Measurements from ENCODE around the gene ARHGAP27.

Gene ARHGAP27

GRCh38 chr17:45446872-45447625, 14.4 kb upstream of the ARHGAP27 start:
- peak; percentile 75 for DNase-seq

DNA sequence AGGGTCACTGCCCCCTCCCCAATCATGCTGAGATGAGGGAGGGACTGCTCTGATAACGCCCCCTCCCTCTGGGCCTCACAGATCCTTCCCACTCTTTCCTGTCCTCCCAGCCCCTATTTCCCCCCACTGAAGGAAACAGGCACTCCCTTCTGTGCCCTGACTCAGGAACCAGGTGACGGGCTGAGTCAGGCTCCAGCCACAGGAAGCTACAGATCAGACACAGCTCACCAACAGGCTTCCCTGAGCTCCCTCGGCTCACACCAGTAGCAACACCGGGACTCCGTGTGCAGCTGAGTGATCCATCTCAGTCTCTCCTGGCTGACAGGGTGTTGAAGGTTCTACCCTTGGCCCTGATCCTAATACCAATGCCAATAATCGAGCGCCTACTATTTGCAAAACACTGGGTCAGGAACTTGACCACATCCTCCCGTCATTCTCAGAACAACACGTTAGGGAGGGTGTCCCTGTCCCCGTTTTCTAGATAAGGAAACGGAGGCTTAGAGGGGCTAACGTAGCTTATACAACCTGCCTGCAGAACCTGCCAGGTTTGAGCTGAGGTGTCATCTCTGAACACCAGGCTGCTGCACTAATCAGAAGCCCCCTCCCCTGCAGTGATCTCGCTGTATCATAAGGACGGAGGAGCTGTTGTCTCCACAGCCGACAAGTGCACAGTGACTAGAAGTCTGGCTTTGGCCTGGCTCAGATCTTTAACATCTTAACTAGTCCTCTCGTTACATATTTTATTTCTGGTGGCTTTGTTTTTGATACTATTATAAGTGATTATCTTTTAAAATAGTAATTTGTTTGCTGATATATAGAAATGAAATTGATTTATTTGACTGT, 13.5 kb upstream of the ARHGAP27 start:
- peak; percentile 90 for DNase-seq

DNA sequence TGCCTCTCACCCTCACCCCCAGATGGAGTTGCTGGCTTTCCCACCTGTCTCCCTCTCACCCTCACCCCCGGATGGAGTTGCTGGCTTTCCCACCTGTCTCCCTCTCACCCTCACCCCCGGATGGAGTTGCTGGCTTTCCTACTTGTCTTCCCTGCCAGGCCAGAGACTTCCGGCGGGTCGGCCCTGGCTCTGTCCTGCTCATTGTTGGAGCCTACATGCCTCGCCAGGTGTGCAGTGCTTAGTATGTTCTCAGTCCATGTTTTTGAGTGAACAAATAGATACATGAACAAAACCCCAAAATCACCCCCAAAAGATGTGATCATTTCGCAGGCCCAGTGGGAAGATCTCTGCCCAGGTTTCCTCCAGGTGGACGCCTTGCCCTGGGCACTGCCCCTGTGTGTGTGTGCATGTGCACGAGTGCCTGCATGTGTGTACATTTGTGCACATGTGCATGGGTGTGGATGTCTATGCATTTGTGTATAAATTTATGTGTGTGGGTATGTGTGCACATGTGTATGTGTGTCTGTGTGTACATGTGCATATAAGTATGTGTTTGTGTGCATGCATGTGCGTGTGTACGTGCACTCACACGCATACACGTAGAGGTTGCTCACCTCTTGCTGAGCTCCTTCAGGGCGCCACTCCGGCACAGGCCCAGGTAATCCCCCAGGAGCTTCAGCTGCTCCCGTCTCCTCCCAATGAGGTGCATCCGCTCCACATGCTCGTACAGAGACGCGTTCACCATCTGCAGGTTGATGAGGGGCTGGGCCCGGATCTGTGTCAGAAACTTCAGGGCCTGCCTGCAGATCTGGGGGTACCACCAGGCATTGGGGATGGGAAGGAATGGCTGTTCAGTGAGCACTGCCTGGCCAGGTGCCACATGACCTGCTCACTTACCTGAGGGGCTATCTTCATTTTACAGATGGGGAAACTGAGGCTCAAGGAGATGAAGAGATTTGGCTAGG, 12.5 kb upstream of the ARHGAP27 start:
- peak; percentile 32 for DNase-seq

- peak; percentile 43 for DNase-seq
Observed at GRCh38 chr17:45444301-45444700, 11.6 kb upstream of the ARHGAP27 start.

DNA sequence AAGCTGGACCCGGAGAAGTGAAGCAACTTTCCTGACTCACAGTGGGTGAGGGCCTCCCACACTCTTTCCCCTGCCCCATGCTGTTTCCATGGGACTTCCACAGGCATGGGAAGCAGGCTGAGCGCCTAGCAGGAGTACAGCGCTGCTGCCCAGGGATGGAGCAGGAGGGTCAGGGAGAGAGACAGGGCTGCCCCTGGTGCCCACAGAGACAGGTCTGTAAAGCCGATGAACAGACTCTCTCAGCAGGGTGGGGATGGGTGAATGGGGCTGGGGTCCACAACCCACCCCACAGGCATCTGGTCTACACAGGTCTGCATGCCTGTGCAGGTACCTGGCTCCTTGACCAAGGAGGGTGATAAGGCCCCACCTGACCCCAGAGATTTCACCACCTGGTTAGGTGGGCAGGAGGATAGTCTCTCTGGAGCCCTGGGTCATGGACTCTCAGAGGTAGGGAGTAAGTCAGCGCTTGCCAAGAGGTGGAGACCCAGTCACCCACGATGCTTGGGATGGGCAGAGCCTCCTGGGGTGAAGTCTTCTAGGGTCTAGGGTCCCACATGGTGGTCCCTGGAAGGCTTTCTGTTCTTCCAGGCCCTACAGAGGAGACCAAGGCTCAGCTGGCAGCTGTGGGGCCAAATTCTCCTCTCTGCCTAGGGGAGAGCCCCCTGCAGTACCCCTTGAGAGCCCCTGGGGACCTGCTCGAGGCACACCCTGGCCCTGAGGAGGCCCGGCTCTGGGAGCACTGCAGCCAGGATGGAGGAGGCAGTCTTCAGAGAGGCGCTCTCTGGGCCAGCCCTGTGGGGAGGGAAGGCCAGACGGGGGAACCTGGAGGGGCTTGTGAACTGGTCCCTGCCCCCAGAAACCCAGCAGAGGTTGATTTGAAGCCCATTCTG, 10.9 kb upstream of the ARHGAP27 start:
- DNase-seq, result peak; percentile 40

DNA sequence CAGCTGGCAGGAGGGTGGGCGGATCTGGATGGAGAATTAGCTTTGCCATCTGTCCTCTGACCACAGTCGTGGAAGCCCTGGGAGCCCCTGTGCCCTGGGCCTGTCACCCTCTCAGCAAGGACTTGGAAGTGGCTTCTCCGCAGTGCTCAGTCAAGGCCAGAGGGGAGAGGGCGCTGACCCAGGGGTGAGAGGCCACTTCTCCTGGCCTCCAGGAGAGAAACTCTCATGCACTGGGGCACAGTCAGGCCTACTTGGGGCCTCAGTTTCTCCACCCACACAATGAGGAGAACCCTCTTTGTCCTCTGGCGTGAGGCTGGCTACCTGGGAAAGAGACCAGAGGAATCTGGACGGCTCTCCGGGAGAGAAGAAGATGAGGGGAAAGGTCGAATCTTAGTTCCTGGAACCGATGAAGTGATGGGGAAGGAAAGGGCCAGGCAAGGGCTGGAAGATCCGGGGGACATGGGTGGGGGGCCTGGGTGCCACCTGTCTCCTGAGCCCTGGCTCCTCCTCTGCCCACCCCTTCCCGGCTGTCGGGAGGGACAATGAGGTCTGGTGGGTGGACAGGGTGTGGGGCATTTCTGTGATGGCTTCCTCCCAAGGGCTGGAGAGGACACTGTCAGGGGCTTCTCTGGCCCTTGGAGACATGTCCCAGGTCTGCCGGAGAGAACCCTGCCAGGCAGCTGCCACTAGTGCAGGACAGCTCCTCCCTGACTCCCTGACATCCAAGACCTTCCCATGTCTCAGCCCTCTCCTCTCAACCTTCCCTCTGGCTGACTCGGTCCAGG, 9.0 kb upstream of the ARHGAP27 start:
- peak; percentile 60 for DNase-seq

DNA sequence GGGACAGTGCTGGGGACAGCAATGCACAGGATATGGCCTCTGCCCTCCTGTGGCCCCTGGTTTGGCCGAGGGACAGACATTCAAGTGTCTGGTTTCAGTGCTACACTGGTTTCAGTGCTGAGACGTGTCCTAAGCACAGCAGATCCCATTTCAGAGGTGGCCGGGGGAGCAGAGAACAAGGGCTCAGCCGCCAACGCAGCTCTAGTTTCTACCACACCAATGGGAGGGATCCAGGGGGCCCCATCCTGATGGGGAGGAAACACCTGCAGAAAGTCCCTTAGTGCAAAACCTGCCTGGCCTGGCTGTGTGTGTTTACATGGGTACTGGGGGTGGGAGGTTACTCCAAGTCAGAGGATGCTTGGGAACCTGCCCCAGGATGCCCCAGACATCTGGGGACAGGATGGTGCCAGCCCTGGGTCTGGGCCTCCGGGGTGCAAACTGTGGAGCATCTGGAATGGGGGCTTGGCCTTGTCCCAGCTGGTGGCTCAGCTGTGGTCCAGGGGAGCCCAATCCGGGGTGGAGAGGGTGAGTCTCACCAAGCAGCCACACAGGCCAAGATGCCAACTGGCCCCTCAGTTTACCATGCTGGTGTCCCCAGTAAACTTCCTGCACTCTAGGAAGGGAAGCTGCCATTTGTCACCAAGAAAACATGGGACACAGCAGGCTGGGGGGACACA, 8.3 kb upstream of the ARHGAP27 start:
- DNase-seq, result peak; percentile 33

DNA sequence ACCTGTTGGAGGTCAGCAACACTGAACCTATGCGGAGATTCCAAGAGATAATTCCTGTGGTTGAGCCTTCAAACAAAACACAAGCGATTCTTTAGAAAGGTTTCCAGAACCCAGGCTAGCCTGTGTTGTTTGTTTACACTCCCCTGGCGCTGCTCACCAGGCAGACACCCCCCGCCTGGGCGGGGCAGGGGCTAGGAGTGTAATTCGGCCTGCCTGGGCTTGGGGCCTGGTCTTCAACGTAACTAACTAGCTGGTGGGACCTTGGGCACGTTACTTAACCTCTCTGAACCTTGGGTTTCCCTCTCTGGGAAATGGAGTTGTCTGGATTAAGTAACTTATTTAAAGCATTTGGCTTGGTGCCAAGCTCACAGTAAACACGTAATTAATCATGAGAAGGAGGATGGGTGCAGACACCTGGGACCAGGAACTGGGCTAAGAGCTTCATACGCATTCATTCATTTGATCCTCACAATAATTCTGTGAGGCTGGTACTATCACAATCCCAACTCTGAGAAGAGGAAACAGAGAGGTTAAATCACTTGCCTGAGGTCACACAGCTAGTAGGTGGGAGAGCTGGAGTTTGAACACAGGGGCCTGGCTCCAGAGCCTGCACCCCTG, 7.6 kb upstream of the ARHGAP27 start:
- DNase-seq, result peak; percentile 97

GRCh38 chr17:45438931-45439610, 6.4 kb upstream of the ARHGAP27 start:
- DNase-seq, result peak; percentile 85

DNA sequence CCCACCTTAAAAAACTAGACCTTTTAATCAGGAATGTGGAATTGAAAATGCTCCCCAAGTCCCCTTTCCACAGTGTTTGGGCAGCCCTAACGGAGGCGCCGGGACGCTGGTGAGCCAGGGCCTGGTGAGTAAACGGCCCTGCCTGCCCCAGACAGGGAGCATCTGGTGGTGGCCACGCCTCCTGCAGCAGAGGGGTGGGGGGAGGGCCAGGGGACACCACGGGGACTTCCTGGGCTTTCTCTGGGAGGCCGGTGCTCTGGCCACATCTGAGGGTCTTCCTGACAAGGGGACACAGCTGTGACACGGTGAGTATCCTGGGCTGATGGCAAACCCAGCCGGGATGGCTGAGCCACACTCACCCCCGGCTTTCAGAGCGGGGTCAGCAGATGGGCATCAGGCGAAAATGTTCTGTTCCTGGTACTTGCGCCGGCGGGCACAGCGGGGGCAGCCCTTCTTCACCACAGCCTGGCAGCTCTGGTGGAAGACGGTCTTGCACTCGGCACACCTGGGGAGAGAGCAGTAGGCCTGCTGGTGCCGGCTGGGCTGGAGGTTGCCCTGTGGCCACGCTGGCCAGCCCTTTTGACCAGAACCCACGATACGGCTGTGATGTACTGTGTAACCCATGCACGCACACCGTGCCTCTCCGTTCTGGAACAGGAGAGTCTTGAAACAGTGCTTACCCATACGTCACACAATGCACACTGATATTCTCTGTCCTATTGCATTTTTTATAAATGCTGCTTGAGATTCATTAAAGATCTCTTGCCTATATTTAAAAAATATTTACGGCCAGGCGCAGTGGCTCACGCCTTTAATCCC, 5.0 kb upstream of the ARHGAP27 start:
- DNase-seq, result peak; percentile 79

DNA sequence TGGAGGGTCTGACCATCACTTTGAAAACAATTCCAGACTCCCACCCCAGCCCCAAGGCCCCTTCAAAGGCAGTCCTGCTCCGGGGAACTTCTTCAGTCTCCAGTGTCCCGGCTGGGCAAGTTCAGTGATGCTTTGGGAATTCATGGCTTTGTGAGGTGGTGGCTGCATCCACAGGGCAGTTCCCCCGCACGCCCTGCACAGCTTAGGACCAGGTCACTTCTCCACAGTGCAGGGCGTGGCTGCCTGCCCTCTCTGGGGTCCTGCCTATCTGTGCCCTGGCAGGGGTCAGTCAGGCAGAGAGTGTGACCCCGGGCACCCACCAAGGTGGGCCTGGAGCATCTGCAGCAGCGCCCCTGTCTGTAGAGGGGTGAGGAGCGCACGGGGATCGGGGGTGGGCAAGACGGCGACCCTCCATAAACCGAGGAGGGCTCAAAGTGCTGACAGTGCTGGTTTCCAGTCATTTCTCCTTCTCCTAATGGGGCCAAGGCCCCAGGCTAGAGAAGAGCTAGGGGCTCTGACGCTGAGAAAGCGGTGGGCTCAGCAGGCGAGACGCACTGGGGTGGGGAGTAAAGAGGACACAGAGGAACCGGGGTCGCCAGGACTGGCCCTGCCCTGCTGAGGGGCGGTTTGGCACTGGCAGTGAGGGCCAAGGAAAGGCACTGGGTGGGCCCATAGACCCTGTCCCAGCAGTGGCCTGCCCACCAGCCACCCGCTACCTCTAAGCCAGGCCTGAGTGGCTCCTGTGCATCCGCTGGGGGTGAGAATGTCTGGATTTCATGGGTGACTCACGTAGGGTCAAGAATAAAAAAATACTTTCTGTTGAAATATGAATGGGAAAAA, 4.2 kb upstream of the ARHGAP27 start:
- DNase-seq, result peak; percentile 67

GRCh38 chr17:45436161-45436560, 3.5 kb upstream of the ARHGAP27 start:
- peak; percentile 96 for DNase-seq

- DNase-seq, result no peak
Observed at GRCh38 chr17:45435481-45435880, 2.8 kb upstream of the ARHGAP27 start.

DNA sequence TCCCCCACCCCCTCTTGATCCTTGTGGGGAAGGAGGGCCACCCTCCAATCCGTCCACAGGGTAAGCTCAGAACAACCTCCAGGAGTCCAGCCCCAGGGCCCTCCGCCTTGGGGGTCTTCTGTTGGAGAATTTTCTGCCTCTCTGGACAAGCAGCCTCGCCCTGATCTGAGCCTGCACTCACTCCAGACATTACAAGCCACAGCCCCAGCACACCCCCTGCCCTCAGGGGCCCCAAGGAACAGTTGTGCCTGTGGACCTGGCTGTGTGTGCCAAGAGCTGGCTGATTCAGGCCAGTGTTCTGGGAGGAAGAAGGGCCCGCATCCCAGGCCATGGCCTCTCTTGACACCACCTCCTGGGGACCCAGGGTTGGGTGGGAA, 477 bp upstream of the ARHGAP27 start:
- peak; percentile 83 for DNase-seq

- peak; percentile 99 for DNase-seq
Observed at GRCh38 chr17:45431531-45432404, 902 bp downstream of the ARHGAP27 start.

- DNase-seq, result peak; percentile 92
Observed at GRCh38 chr17:45430738-45431530, 1.7 kb downstream of the ARHGAP27 start.

Data from islet precursor cell (in vitro differentiated cells).